OCI-LY3 (cell line): ENCODE results near the gene THOC6.

Experiments
- H2AFZ ChIP-seq: fragments of 200-600, 300-600 bp; shearing (Covaris generic); 2 replicates; pipeline ENCODE4 v1.6.0; 2014; ENCODE audit warnings: antibody characterized with exemption, low read depth, low read length
- H3K27ac ChIP-seq: fragments of 200-600, 300-600 bp; sonication (generic); 2 replicates; pipeline ENCODE4 v1.5.1; 2014; ENCODE audit warnings: mild to moderate bottlenecking, low read length, moderate library complexity, mixed read lengths
- H3K27me3 ChIP-seq: fragments of 200-600, 300-600 bp; sonication (generic); 2 replicates; pipeline ENCODE4 v1.6.1; 2014; ENCODE audit warnings: low read depth, low read length, mixed read lengths
- H3K36me3 ChIP-seq: fragments of 200-600, 300-600 bp; sonication (generic); replicated peaks from 2 replicates; pipeline ENCODE3; 2014; ENCODE audit warnings: low read depth, low read length, mixed read lengths
- H3K4me1 ChIP-seq: fragments of 300-600, 200-600 bp; sonication (generic); 2 replicates; pipeline ENCODE4 v1.6.1; 2014; ENCODE audit warnings: low read length, mixed read lengths
- H3K4me2 ChIP-seq: fragments of 200-600, 300-600 bp; sonication (generic); 2 replicates; pipeline ENCODE4 v1.6.1; 2014; ENCODE audit warnings: low read length, mixed read lengths
- H3K4me3 ChIP-seq: fragments of 300-600, 200-600 bp; sonication (generic); 2 replicates; pipeline ENCODE4 v1.5.1; 2014; ENCODE audit warnings: antibody characterized with exemption, mild to moderate bottlenecking, low read length, moderate library complexity
- H3K79me2 ChIP-seq: fragments of 300-600, 200-600 bp; shearing (Covaris generic); 2 replicates; pipeline ENCODE4 v1.6.1; 2014; ENCODE audit warnings: mild to moderate bottlenecking, low read length, mixed read lengths
- H3K9ac ChIP-seq: fragments of 300-600, 200-600 bp; shearing (Covaris generic); 2 replicates; pipeline ENCODE4 v1.6.0; 2014; ENCODE audit warnings: mild to moderate bottlenecking, low read length, moderate library complexity
- H3K9me3 ChIP-seq: fragments of 200-600, 300-600 bp; shearing (Covaris generic); 2 replicates; pipeline ENCODE4 v1.6.1; 2014; ENCODE audit warnings: low read length, mixed read lengths; ENCODE audit not compliant: insufficient read depth
- H4K20me1 ChIP-seq: fragments of 200-600, 300-600 bp; sonication (generic); 2 replicates; pipeline ENCODE4 v1.6.1; 2016; ENCODE audit warnings: low read length, mixed read lengths; ENCODE audit not compliant: insufficient read depth
- CTCF ChIP-seq: fragments of 200-600, 300-600 bp; sonication (generic); IDR thresholded peaks from 2 replicates; pipeline ENCODE4 v1.5.1; 2014; ENCODE audit warnings: antibody characterized with exemption, low read length, low read depth
- EZH2phosphoT487 ChIP-seq: fragments of 200-600 bp; shearing (Covaris generic); IDR thresholded peaks from 2 replicates; pipeline ENCODE4 v1.6.1; 2018; ENCODE audit warnings: antibody characterized with exemption, mixed run types, low read depth

Gene THOC6

GRCh38 chr16:3046641-3047386 is 23.0 kb downstream of the THOC6 start:
- H4K20me1 ChIP-seq, result no peaks in the 10 kb centered on the region
- H2AFZ ChIP-seq, result no peak overlapping the region
- H3K4me1 ChIP-seq, result 0 out of 2 replicates have a peak, but pooled peaks cover 4% of the 10 kb centered on the region
- H3K27me3 ChIP-seq, result no peaks in the 10 kb centered on the region
- no peak overlapping the region for H3K27ac ChIP-seq
- H3K79me2 ChIP-seq, result no peaks in the 10 kb centered on the region
- H3K36me3 ChIP-seq, result no peaks in the 10 kb centered on the region
- H3K4me2 ChIP-seq, result peak overlapping the region; percentile 85
- H3K9ac ChIP-seq, result peak overlapping the region; percentile 85; the same call in 1 of the 2 replicates
- peak overlapping the region; percentile 86 for H3K4me3 ChIP-seq
- H3K9me3 ChIP-seq, result no peaks in the 10 kb centered on the region
- no peak for TF ChIP-seq CTCF
- TF ChIP-seq EZH2phosphoT487, result no peak

- H3K79me2 ChIP-seq, result no peaks in the 10 kb centered on the region
- no peak overlapping the region for H3K27ac ChIP-seq
- no peaks in the 10 kb centered on the region for H4K20me1 ChIP-seq
- H3K4me3 ChIP-seq, result no peak overlapping the region
- H3K27me3 ChIP-seq, result no peaks in the 10 kb centered on the region
- no peak overlapping the region for H2AFZ ChIP-seq
- no peak for TF ChIP-seq CTCF
- no peak for TF ChIP-seq EZH2phosphoT487
- no peak overlapping the region for H3K9ac ChIP-seq
- H3K36me3 ChIP-seq, result no peaks in the 10 kb centered on the region
- H3K4me1 ChIP-seq, result 0 out of 2 replicates have a peak, but pooled peaks cover 4% of the 10 kb centered on the region
- H3K9me3 ChIP-seq, result no peaks in the 10 kb centered on the region
- no peak overlapping the region for H3K4me2 ChIP-seq
These were observed 23.5 kb downstream of the THOC6 start for GRCh38 chr16:3047387-3047720.

- H3K9ac ChIP-seq, result no peak overlapping the region
- H3K27me3 ChIP-seq, result no peaks in the 10 kb centered on the region
These were observed 26.2 kb downstream of the THOC6 start for GRCh38 chr16:3049921-3050481.

More at GRCh38 chr16:3049921-3050481, 26.2 kb downstream of the THOC6 start:
- Histone ChIP-seq H3K4me2 (no peak overlapping the region), H3K9me3 (no peaks in the 10 kb centered on the region), H4K20me1 (0 out of 2 replicates have a peak, but pooled peaks cover 4% of the 10 kb centered on the region), H3K27ac (no peak overlapping the region), H3K79me2 (no peaks in the 10 kb centered on the region), H3K4me1 (no peaks in the 10 kb centered on the region), H3K4me3 (no peak overlapping the region), H2AFZ (no peak overlapping the region), H3K36me3 (no peaks in the 10 kb centered on the region)
- TF ChIP-seq EZH2phosphoT487 (no peak), CTCF (no peak)
